Occipital lobe (tissue), 2 donors: ENCODE measurements around the gene ABCG4. TPM values are rescaled to one million over a fixed set of nuclear protein-coding genes. Genes with fewer than 3 reads are reported as not detected.
"Not testable (repeated sequence)": the region's sequence is repeated elsewhere in the genome, so short reads cannot be mapped to it uniquely, and the experiment has no call there.

Experiments
- DNase-seq: peaks from one replicate; lab custom pipeline; 2025; lab: John Stamatoyannopoulos, UW
- total RNA-seq: library from RNA; depleted of rRNA; stranded (reverse); fragments of >200 nt; gene quantifications from one replicate; pipeline ENCODE4 v1.2.3, GENCODE V29; 2014

ABCG4 gene
- total RNA-seq, 1 donor from 2014 or later = 2.5 TPM

DNA sequence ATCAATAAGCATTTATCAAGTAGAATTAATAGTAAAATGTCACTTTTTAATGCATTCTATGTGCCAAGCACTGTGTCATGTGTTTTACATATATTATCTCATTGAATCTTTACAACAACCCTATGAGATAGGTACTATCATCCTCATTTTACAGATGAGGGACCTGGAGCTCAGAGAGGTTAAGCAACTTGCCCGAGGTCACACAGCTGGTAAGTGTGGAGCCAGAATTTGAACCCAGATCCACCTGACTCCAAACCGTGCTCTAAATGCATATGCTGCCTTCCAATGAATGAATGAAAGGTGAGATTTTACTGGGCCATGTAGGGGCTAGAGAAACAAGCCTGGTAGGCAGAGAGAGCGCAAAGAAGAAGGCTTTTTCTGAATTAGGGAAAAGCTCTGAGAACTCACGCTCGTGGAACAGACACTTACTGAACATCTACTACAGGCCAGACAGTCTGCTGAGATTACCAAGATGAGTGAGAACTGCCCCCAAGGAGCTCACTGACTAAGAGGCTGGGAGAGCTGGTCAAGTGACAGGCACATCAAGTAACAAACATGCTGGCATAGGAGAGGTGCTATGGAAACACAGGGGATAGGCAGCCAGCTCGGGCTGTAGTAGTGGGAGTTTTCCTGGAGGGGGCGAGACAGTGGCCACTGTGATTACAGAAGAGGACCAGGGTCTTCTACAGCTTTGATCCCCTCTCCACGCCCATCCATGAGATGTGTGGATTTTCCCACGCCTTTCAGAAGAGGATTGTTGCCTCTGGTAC, 4.4 kb downstream of the ABCG4 start:
- no peak for DNase-seq

GRCh38 chr11:119154178-119154577, 5.3 kb downstream of the ABCG4 start:
- no peak for DNase-seq

- DNase-seq = no peak
Measured at GRCh38 chr11:119155733-119156492, 7.1 kb downstream of the ABCG4 start.

GRCh38 chr11:119156496-119156895, 7.6 kb downstream of the ABCG4 start:
- no peak for DNase-seq

- DNase-seq = no peak
Measured at GRCh38 chr11:119157063-119157462, 8.2 kb downstream of the ABCG4 start.

- no peak for DNase-seq
Measured at GRCh38 chr11:119158467-119158866, 9.6 kb downstream of the ABCG4 start.

DNA sequence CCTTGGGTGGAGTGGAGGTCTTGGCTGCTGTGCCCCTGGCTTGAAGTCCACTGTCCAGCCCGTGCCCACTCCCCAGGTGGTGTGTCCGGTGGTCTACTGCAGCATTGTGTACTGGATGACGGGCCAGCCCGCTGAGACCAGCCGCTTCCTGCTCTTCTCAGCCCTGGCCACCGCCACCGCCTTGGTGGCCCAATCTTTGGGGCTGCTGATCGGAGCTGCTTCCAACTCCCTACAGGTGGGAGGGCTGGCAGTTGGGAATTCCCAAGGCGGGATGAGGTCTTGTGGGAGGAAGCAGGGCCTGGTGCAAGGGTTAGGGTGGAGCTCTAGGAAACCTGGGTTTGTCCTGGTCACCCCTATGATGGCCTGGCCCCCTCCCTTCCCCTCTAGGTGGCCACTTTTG, 11.3 kb downstream of the ABCG4 start:
- DNase-seq = no peak

DNA sequence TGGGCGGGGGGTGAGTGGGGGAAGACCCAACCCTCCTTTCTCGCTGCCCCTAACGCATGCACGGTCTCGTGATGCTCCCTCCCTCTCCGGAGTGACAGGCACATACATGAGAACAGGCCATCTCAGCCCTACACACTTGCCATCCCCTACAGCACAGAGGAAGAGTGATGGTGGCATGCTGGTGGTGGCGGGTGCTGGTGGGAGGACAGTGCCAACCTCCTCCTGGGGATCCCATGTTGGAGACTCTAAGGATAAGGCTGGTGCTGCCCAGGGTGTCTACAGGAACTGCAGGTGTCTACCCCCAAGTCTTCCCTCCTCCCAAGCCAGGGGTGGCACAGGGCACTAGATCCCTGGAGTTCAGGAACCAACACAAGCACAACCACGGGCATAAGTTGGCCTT, 13.0 kb downstream of the ABCG4 start:
- DNase-seq = no peak

DNA sequence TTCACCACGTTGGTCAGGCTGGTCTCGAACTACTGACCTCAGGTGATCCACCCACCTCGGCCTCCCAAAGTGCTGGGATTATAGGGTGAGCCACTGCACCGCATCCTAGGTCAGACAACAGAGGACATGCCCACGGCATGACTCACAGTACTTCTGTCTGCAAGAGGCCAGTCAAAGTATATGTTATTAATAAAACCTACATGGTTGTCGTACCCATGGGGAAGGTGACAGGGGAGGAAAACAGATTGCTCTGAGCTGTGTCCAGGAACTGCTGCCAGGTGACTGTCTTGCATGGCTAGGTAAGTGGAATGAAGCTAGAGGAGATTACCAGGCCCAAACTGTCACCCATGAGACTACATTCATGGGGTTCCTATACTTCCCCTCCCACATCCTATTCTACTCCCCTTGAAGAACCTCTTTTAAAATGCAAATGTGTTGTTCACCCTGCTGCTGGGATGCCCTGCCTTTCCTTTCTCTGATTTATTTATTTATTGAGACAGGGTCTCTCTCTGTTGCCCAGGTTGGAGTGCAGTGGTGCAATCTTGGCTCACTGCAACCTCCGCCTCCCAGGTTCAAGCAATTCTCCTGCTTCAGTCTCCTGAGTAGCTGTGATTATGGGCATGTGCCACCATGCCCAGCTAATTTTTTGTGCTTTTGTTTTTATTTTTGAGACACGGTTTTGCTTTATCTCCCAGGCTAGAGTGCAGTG, 17.7 kb downstream of the ABCG4 start:
- no peak for DNase-seq

DNA sequence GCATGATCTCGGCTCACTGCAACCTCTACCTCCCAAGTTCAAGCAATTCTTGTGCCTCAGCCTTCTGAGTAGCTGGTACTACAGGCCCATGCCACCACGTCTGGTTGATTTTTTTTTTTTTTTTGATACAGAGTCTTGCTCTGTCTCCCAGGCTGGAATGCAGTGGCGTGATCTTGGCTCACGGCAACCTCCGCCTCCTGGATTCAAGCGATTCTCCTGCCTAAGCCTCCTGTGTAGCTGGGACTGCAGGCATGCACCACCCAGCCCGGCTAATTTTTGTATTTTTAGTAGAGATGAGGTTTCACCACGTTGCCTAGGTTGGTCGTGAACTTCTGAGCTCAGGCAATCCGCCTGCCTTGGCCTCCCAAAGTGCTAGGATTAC, 18.2 kb downstream of the ABCG4 start:
- not testable (repeated sequence) for DNase-seq

- no peak for DNase-seq
Measured at GRCh38 chr11:119167933-119168332, 19.1 kb downstream of the ABCG4 start.

GRCh38 chr11:119168471-119169281, 19.8 kb downstream of the ABCG4 start, which contains the start of gene NLRX1:
NLRX1 (plus strand) TSS chr11:119168725; CDS start chr11:119171404, 2,679 bp downstream.
- DNase-seq = peak; percentile 63

DNA sequence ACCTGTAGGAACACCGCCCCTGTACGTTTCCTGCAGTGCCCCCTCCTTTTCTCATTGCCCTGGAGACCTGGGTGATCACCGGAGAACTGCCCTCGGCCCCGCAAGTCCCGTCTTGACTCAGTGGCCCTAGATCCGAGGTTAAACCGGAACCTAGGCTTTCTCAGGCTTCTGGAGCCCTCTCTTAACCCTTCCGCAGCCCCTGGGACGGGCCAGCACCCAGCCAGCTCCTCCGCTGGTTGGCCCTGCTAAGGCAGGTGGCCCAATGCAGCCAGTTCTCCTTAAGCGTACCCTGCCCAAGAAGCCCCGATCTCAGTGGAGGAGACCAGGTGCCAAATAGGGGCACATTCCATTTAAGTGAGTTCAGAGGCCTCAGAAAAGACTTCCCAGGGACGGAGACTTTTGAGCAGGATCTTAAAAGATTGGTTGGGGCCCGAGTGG, 20.4 kb downstream of the ABCG4 start:
- DNase-seq = no peak

GRCh38 chr11:119172513-119172912, 23.7 kb downstream of the ABCG4 start:
- no peak for DNase-seq

DNA sequence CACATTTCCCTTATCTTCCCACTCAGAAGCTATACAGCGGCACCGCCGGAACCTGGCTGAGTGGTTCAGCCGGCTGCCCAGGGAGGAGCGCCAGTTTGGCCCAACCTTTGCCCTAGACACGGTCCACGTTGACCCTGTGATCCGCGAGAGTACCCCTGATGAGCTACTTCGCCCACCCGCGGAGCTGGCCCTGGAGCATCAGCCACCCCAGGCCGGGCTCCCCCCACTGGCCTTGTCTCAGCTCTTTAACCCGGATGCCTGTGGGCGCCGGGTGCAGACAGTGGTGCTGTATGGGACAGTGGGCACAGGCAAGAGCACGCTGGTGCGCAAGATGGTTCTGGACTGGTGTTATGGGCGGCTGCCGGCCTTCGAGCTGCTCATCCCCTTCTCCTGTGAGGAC, 24.6 kb downstream of the ABCG4 start:
- no peak for DNase-seq

DNA sequence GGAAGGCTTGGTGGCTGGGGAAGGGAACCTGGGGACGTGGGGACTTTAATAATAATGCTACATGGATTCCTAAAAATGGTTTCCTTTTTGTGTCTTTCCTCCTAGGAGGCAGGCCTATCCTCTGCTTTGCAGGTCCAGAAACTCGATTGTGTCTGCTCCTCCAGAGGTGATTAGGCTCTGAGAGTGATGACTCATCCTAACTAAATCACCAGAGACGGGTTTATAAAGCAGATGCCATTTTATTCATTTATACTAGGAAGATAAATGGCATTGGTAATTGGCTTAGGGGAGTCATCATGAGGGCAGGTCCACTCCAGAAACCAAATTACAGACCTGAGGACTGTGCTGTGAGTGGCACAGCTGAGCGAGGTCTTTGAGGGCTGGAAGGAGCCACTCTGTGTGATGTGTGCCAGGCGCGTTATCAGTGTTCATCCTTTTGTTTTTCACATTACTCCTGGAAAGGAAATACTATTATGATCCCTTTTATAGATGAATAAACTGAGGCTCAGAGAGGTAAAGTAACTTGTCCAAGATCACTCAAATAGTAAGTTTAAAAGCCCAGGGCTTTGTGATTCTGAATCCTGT, 26.7 kb downstream of the ABCG4 start:
- DNase-seq = no peak

DNA sequence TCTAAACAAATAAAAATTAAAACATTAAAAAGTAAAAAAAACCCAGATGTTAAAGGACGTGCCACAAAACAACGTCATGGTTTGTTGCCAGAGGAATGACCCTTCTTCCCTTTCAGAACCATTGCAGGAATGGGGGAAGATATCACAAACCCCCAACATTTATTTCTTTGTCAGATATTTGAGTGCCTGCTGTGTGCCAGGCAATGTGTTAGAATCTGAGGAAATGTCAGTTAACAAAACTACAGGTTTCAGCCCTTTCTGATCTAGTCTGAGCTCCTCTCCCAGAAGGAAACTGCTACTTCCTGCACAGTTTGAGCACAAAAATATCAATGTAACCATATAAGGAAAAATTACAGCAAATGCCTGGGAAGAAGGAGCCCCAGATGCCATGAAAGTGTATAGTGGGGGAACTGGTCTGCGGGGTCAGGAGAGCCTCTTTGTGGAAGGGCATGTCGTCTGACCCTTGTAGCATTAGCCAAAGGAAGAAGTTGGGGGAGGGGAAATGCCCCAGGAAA, 29.4 kb downstream of the ABCG4 start:
- DNase-seq = no peak

- DNase-seq = no peak
Measured at GRCh38 chr11:119179342-119179741, 30.5 kb downstream of the ABCG4 start.

DNA sequence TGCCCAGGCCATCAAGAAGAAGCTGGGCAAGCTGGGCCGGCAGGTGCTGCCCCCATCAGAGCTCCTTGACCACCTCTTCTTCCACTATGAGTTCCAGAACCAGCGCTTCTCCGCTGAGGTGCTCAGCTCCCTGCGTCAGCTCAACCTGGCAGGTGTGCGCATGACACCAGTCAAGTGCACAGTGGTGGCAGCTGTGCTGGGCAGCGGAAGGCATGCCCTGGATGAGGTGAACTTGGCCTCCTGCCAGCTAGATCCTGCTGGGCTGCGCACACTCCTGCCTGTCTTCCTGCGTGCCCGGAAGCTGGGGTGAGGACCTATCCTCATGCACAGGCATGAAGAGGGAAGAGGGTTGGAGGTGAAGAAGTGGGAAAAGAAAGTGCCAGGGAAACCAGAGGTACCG, 31.1 kb downstream of the ABCG4 start:
- no peak for DNase-seq
